ENCODE results near the gene L1CAM.

DNA sequence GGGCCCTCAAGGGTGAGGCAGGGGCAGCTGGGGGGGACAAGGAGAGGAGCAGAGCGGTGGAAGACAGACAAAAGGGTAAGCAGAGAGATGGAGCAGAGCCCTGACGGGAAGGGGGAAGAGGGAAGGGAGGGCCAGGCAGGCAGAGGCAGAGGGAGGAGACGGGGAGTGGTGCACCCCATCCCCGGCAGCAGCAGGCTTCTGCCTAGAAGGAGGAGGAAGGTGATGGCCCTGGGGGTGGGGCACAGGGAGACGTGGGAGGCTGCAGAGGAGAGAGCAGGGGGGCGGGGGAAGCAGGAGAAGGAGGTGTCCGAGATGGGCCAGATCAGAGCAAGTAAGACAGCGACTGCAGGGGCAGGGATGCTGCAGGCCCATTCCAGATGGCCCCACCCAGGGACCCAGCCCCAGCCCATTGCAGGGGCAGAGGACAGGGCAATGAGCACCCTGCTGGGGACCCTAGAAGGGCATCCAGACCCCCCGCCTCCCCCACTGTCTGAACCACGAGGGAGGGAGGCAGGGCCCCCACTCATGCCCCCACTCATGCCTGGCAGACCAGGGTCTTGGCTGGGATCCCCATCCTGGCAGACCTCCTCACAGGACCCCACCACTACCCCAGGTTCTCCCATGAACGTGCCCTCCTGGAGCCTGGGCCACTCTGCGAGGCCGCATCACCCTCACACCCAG is 2.7 kb downstream of the L1CAM start:
- TF ChIP-seq, protein P1, sequence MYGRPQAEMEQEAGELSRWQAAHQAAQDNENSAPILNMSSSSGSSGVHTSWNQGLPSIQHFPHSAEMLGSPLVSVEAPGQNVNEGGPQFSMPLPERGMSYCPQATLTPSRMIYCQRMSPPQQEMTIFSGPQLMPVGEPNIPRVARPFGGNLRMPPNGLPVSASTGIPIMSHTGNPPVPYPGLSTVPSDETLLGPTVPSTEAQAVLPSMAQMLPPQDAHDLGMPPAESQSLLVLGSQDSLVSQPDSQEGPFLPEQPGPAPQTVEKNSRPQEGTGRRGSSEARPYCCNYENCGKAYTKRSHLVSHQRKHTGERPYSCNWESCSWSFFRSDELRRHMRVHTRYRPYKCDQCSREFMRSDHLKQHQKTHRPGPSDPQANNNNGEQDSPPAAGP (tag by site-specific recombination; IDR thresholded peaks at IDR 0.05): 0 out of 2 replicates have a peak, but pooled peaks have one; percentile 65
- TF ChIP-seq, protein P2, sequence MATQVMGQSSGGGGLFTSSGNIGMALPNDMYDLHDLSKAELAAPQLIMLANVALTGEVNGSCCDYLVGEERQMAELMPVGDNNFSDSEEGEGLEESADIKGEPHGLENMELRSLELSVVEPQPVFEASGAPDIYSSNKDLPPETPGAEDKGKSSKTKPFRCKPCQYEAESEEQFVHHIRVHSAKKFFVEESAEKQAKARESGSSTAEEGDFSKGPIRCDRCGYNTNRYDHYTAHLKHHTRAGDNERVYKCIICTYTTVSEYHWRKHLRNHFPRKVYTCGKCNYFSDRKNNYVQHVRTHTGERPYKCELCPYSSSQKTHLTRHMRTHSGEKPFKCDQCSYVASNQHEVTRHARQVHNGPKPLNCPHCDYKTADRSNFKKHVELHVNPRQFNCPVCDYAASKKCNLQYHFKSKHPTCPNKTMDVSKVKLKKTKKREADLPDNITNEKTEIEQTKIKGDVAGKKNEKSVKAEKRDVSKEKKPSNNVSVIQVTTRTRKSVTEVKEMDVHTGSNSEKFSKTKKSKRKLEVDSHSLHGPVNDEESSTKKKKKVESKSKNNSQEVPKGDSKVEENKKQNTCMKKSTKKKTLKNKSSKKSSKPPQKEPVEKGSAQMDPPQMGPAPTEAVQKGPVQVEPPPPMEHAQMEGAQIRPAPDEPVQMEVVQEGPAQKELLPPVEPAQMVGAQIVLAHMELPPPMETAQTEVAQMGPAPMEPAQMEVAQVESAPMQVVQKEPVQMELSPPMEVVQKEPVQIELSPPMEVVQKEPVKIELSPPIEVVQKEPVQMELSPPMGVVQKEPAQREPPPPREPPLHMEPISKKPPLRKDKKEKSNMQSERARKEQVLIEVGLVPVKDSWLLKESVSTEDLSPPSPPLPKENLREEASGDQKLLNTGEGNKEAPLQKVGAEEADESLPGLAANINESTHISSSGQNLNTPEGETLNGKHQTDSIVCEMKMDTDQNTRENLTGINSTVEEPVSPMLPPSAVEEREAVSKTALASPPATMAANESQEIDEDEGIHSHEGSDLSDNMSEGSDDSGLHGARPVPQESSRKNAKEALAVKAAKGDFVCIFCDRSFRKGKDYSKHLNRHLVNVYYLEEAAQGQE (tag by site-specific recombination; IDR thresholded peaks at IDR 0.05): no peak

All from HEK293 (cell line).